Gastrocnemius medialis (tissue), 4 donors: ENCODE results near the gene RTTN. TPM values are rescaled to one million over a fixed set of nuclear protein-coding genes. Genes with fewer than 3 reads are reported as not detected.
A peak's percentile ranks its signal among the peaks of the same experiment; 100 is the strongest.

ENCODE experiments used
- ATAC-seq, 2 donors: fragments of 150-250 bp; one replicate each; pipeline ENCODE4 v1.9.1; 2016
- DNase-seq, 2 donors: peaks; one replicate each; pipeline ENCODE4 v3.0.0-alpha.2; 2019
- H3K27ac ChIP-seq, 4 donors: fragments of 200-600 bp; sonication (generic); 1 replicate in 1 of 4; 2 replicates in 3 of 4; pipeline ENCODE4 v1.5.1; 2016 to 2018; ENCODE audit warnings: mild to moderate bottlenecking in 2 of 4, moderate library complexity in 1 of 4
- H3K27me3 ChIP-seq, 3 donors: fragments of 200-600 bp; sonication (generic) in 2 of 3; 1 replicate in 1 of 3; 2 replicates in 2 of 3; pipeline versions ENCODE4 v1.5.1 to v1.6.0; 2016 to 2019; ENCODE audit warnings: mild to moderate bottlenecking in 1 of 3, moderate library complexity in 1 of 3
- H3K36me3 ChIP-seq, 2 donors: fragments of 200-600 bp; sonication (generic) in 1 of 2; one replicate each; pipeline ENCODE4 v1.5.1; 2017 to 2018
- H3K4me1 ChIP-seq, 2 donors: fragments of 200-600 bp; sonication (generic) in 1 of 2; one replicate each; pipeline ENCODE4 v1.5.1; 2016 to 2017; ENCODE audit warnings: mild to moderate bottlenecking in 2 of 2
- H3K4me3 ChIP-seq, 4 donors: fragments of 200-600 bp; sonication (generic) in 3 of 4; 1 replicate in 1 of 4; 2 replicates in 3 of 4; pipeline ENCODE4 v1.5.1; 2016 to 2019; ENCODE audit warnings: mild to moderate bottlenecking in 2 of 4
- H3K9me3 ChIP-seq, 3 donors: fragments of 200-600 bp; sonication (generic) in 2 of 3; 1 replicate in 1 of 3; 2 replicates in 2 of 3; pipeline ENCODE4 v1.5.1; 2016 to 2019
- CTCF ChIP-seq, 5 experiments: fragments of 450-650 bp in 3 of 5; fragments of 200-600 bp in 2 of 5; sonication (generic) in 2 of 5; IDR thresholded peaks in 4 of 5; conservative IDR thresholded peaks in 1 of 5; 1 replicate in 4 of 5; 2 replicates in 1 of 5; pipeline ENCODE4 v1.5.1; 2016 to 2019; ENCODE audit warnings: antibody characterized with exemption in 5 of 5, mild to moderate bottlenecking in 3 of 5, moderate library complexity in 3 of 5
- POLR2A ChIP-seq, 2 donors: fragments of 450-650 bp; IDR thresholded peaks; one replicate each; pipeline ENCODE4 v1.6.1; 2017; ENCODE audit warnings: antibody characterized with exemption in 2 of 2, mild to moderate bottlenecking in 2 of 2, moderate library complexity in 2 of 2
- in situ Hi-C, 4 donors: fragments of 200-750 bp; cut with MboI; loops; one replicate each; pipeline versions ENCODE4 v1.15.0 to v1.8.0; 2017; ENCODE audit warnings: low sequenced_read_pairs in 4 of 4
- intact Hi-C: fragments of 100-400 bp; cut with DNase I; formaldehyde crosslinking; loops from one replicate; pipeline ENCODE4 v1.15.1; 2023; ENCODE audit warnings: low total_unique reads
- total RNA-seq, 4 donors: library from RNA; depleted of rRNA; stranded (reverse); fragments of >200 nt; gene quantifications; one replicate each; pipeline versions ENCODE4 v1.1.0 to v1.2.3, GENCODE V29; 2016

The RTTN gene
- total RNA-seq, 4 donors from 2014 or later, result 3.2 to 9.7 (median 4.9) TPM

GRCh38 chr18:70059684-70060083 lies 145.8 kb downstream of the RTTN start:
- H3K27ac ChIP-seq, result no peak overlapping the region
- DNase-seq (no peak), ATAC-seq (no peak)
- peaks cover 0 to 6% of the 10 kb centered on the region in 2 donors for H3K36me3 ChIP-seq
- no peak for TF ChIP-seq CTCF (IDR thresholded peaks at IDR 0.05 in 4 of 5, conservative IDR thresholded peaks at IDR 0.05 in 1 of 5)
- TF ChIP-seq POLR2A (IDR thresholded peaks at IDR 0.05), result no peak
- no peaks in the 10 kb centered on the region for H3K27me3 ChIP-seq
- H3K4me3 ChIP-seq, result no peak overlapping the region
- no peaks in the 10 kb centered on the region for H3K9me3 ChIP-seq
- in situ Hi-C loops (no loop called here), intact Hi-C loops (no loop called here)
- no peaks in the 10 kb centered on the region for H3K4me1 ChIP-seq

- H3K27ac ChIP-seq, result no peak overlapping the region
- no peaks in the 10 kb centered on the region for H3K9me3 ChIP-seq
- H3K27me3 ChIP-seq, result no peaks in the 10 kb centered on the region
- peaks cover 0 to 6% of the 10 kb centered on the region in 2 donors for H3K36me3 ChIP-seq
- no peak for TF ChIP-seq CTCF (IDR thresholded peaks at IDR 0.05 in 4 of 5, conservative IDR thresholded peaks at IDR 0.05 in 1 of 5)
- no peak for TF ChIP-seq POLR2A (IDR thresholded peaks at IDR 0.05)
- intact Hi-C loops, result no loop called here
- no peaks in the 10 kb centered on the region for H3K4me1 ChIP-seq
- H3K4me3 ChIP-seq, result no peak overlapping the region
- DNase-seq, result no peak
- in situ Hi-C loops, result no loop called here
- no peak for ATAC-seq
Measured at GRCh38 chr18:70058916-70059315, 146.6 kb downstream of the RTTN start.

- intact Hi-C loops (no loop called here), in situ Hi-C loops (no loop called here)
- no peak overlapping the region for H3K4me3 ChIP-seq
Measured at GRCh38 chr18:70047931-70048603, 157.4 kb downstream of the RTTN start.

GRCh38 chr18:70046796-70047195 lies 158.7 kb downstream of the RTTN start:
- H3K27me3 ChIP-seq, result no peaks in the 10 kb centered on the region
- TF ChIP-seq POLR2A (IDR thresholded peaks at IDR 0.05) (no peak), CTCF (IDR thresholded peaks at IDR 0.05 in 4 of 5, conservative IDR thresholded peaks at IDR 0.05 in 1 of 5) (no peak)
- no peak overlapping the region for H3K27ac ChIP-seq
- peaks cover 0 to 4% of the 10 kb centered on the region in 2 donors for H3K4me1 ChIP-seq
- H3K36me3 ChIP-seq, result peaks cover 0 to 6% of the 10 kb centered on the region in 2 donors
- intact Hi-C loops, result no loop called here
- DNase-seq (no peak), ATAC-seq (no peak)
- in situ Hi-C loops, result no loop called here
- no peak overlapping the region for H3K4me3 ChIP-seq
- no peaks in the 10 kb centered on the region for H3K9me3 ChIP-seq

More at GRCh38 chr18:70047931-70048603, 157.4 kb downstream of the RTTN start:
- Histone ChIP-seq H3K9me3 (no peaks in the 10 kb centered on the region), H3K4me1 (peaks cover 0 to 4% of the 10 kb centered on the region in 2 donors), H3K36me3 (peaks cover 0 to 6% of the 10 kb centered on the region in 2 donors), H3K27ac (no peak overlapping the region), H3K27me3 (no peaks in the 10 kb centered on the region)
- TF ChIP-seq CTCF (IDR thresholded peaks at IDR 0.05 in 4 of 5, conservative IDR thresholded peaks at IDR 0.05 in 1 of 5), result no peak
- TF ChIP-seq POLR2A (IDR thresholded peaks at IDR 0.05), result no peak
- ATAC-seq (peak in 1 of 2 donors; percentile 49), DNase-seq (no peak)
